GM12801 (cell line): ENCODE results near the gene RALGAPA2.

Experiments
- TF ChIP-seq, protein P1 (sequence below): IDR thresholded peaks from one replicate; pipeline ENCODE4 v1.5.1; 2011; ENCODE audit warnings: control low read depth; ENCODE audit not compliant: insufficient read length; ENCODE audit errors: extremely low read depth

RALGAPA2 gene

DNA sequence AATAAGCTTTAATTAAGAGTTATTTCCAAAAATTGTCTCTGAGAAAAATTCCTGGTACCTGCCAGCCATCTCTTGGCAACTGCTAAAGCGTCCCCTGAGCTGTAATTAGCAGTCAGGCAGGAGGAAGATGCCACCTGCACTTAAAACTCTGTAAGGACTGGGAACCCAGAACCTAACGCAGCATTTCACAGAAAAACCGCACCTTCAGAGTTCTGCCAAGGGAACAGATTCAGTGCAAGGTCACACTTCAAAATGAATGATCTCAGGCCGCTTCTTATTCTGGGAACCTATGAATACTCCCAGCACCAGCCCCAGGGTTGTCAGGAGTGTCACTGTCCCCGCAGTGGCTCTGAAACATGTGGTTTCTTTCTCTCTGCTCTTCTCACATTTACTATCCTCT is 307.8 kb downstream of the RALGAPA2 start:
- TF ChIP-seq, protein P1, sequence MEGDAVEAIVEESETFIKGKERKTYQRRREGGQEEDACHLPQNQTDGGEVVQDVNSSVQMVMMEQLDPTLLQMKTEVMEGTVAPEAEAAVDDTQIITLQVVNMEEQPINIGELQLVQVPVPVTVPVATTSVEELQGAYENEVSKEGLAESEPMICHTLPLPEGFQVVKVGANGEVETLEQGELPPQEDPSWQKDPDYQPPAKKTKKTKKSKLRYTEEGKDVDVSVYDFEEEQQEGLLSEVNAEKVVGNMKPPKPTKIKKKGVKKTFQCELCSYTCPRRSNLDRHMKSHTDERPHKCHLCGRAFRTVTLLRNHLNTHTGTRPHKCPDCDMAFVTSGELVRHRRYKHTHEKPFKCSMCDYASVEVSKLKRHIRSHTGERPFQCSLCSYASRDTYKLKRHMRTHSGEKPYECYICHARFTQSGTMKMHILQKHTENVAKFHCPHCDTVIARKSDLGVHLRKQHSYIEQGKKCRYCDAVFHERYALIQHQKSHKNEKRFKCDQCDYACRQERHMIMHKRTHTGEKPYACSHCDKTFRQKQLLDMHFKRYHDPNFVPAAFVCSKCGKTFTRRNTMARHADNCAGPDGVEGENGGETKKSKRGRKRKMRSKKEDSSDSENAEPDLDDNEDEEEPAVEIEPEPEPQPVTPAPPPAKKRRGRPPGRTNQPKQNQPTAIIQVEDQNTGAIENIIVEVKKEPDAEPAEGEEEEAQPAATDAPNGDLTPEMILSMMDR, result no peak

DNA sequence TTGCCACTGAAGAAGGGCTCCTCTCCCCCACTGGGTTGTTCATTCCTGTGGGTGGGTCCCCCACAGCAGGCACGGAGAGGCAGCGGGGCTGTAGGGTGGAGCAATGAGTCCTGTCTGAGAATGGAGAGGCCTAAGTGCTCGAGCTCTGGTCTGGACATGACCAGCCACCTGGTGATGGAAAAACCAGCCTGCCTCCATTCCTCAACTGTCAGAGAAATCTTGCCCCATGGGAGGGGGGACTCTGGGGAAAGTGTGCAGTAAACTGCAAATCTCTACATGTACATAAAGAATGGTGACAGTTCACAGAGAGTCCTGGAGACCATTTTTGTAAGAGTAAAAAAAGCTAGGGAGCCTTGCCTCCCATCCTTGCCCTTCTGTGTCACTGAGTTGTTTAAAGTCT is 310.5 kb downstream of the RALGAPA2 start:
- TF ChIP-seq, protein P1, result no peak

DNA sequence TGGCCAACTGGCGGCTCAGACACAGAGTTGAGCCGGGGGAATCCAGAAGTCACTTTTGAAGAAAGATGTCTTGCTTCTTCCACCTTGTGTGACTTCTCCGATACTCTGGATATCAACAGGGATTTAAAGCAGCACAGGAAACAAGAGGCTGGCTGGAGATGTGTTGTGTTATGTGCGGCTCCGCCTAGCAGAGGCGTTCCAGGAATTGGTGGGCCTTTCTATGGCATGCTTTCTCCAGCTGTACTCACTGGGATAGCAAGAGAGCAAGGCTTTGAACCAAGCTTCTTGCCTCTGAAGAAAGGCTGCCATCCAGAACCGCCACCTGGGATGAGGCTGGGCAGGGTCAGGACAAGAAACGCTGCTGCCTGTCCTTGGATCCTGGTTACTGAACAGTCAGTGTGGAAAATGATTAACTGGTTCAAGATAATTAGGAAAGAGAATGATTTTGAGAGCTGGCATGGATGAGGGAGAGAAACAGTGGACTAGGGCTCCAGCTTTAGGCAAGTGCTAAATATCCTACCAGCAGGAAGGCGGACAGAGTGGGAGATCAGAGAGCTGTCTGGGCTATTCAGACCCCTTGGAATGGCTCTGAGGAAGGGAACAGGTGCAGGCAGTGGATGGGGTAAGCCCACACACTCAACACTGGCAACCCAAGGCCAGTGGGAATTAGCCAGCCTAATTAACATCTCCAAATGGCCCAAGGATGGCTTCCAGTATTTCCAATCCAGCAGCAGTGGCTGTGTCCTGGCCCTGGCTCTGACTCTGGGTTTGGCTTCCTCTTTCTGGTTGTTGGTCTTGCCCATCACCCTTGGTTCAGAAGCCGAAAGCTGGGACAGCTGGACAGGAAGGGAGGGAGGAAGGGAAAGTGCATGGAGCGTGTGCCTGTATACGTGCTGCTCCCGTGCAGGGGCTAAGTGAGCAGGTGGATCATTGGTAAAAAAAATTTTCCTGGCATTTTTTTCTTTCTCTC is 312.6 kb downstream of the RALGAPA2 start:
- TF ChIP-seq, protein P1, result no peak

DNA sequence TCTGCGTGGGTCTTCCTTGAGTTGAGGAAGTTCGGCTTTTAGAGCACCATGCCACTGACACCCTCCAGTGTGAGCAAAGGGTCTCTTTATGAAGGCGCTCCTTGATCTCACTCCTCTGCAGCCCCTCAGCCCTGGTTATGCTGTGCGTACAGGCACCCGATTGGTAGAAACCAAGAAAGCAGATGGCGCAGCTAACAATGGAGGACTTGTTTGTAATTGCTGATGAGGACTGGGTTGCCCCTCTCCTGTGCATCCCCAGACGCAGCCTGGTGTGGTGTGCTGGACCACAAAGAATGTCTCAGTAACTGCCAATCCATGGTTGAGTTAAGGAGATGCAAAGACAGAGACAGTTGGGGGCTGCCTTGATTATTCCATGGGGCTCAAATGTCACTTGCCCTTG is 314.3 kb downstream of the RALGAPA2 start:
- TF ChIP-seq, protein P1, result no peak

DNA sequence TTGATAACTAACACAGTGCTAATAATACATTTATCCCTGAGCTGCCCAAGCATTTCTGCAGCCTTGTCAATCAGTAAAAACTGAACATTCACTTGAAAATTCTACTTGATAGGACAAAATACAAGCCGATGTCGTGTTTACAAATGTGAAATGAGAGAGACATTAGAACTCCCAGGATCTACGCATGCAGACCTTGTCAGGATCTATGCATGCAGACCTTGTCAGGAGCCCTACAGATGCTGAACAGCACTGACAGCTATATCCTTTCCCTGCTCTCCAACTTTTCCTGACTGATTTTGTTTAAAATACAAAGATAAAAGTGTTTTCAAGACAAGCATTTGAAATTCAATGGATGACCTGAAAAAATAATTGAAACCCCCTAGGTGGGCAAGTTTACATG is 315.6 kb downstream of the RALGAPA2 start:
- TF ChIP-seq, protein P1, result no peak

DNA sequence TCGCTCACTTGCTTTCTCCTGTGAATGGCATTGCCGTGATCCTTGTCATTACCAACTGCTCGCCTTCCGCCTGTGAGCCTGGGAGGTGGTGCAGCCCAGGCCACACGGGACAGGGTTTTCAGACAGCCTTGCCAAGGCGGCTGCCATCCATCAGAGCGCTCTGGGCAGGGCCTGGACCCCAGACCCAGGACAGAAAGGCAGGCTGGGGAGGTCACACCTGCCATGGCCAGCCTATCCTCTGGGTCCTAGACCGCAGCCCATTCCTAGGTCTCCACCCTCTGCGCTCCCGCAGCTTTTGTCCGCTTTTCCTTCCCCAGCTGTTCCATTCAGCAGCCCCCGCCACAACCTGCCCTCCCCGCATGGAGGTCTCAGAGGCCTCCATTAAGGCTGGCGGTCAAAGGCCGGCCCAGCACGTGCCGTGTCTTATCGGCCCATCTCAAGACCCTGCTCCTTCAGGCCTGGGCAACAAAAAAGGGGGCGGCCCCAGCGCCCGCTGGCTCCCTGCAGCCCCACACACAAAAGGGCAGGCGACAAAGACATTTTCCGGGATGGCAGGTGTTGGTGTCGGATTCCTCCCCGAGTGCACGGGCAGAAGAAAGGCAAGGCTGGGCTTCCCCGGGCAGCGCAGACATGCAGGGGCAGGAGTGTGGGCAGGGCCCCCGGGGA is 316.4 kb downstream of the RALGAPA2 start:
- TF ChIP-seq, protein P1, result no peak

DNA sequence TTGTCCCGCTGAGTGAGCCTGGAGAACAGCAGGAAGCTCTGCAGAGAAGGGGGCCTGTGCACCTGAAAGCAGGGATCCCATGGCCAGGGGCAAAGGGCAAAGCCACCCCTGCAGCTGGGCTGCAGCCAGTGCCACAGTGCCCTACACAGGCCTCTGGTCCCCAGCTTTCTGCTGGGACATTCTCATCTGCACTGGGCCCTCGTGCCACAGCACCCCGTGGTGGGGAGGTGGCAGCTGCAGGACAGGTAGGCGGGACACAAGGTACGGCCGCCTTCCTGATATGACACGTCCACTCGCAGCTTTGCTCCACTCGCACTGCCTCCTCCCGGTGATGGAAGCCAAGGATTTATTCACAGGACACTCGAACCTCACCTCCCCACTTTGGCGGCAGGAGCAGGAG is 317.4 kb downstream of the RALGAPA2 start:
- TF ChIP-seq, protein P1, result no peak
